ENCODE data around the gene CHRNE.
A peak's percentile ranks its signal among the peaks of the same experiment; 100 is the strongest.

CHRNE gene

DNA sequence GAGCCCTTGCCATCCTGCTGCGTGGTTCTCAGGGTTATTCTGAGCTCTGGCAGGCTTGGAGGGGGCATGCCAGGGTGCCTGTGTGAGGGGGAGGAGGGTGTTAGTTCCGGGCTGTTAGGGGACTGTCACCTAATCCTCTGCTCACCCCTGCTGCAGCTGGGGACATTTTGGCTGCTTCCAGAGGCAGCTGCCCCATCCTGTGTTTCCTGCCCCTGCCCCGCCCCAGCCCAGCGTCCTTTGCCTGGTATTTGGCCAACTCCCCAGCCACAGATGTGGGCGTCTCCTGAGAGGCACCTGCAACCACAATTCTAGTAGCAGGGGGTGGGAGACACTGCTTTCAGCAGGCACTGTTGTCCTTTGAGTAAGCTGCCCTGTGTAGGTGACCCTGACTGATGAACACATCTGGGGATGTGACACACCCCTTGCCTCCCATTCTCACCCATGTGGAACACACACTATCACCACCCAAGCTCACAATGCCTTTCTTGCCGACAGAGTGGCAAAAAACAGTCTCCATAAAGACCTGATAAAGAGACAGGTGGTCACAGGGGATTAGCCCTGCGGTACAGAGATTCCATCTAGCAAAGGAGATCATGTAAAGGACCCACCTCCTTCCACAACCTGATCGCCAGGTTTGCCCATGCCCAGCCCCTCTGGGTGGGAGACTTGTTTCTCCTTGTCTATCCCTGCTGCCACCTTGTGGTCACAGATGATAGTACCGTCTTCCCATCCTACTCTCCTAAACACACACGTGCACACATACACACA, at the start of gene CHRNE:
CHRNE (minus strand) TSS at position 48 of the 768 bp plus-strand sequence; CDS start at position 13, 35 bp downstream.
- H3K4me3 ChIP-seq (ENCODE audit: severe bottlenecking): no peak within 1 kb of the TSS
- ATAC-seq (ENCODE audit: low read depth): peak; percentile 55

GRCh38 chr17:4951486-4951885, 48.6 kb upstream of the CHRNE start:
- DNase-seq (ENCODE audit: low spot score): no peak
- ATAC-seq (ENCODE audit: low read depth): no peak
- no peak for TF ChIP-seq CTCF (IDR thresholded peaks at IDR 0.05; ENCODE audit: poor library complexity, severe bottlenecking)
- H3K4me1 ChIP-seq (ENCODE audit: insufficient read depth, poor library complexity, severe bottlenecking): peaks cover 8% of the 10 kb centered on the region
- peaks cover 15% of the 10 kb centered on the region for H3K36me3 ChIP-seq (ENCODE audit: low read depth)
- no peaks in the 10 kb centered on the region for H3K27me3 ChIP-seq (ENCODE audit: insufficient read depth, poor library complexity, severe bottlenecking)
- H3K27ac ChIP-seq (ENCODE audit: poor library complexity, severe bottlenecking): peak overlapping the region; percentile 99
- no peaks in the 10 kb centered on the region for H3K9me3 ChIP-seq (ENCODE audit: severe bottlenecking)
- H3K4me3 ChIP-seq (ENCODE audit: severe bottlenecking): no peak overlapping the region

More for the DNA sequence above, at the start of gene CHRNE:
- peak; percentile 92 for TF ChIP-seq CTCF (IDR thresholded peaks at IDR 0.05; ENCODE audit: poor library complexity, severe bottlenecking)
- Histone ChIP-seq H3K27ac (ENCODE audit: poor library complexity, severe bottlenecking) (peak within 1 kb of the TSS; percentile 9), H3K9me3 (ENCODE audit: severe bottlenecking) (no peaks in the 10 kb centered on the region), H3K27me3 (ENCODE audit: insufficient read depth, poor library complexity, severe bottlenecking) (no peaks in the 10 kb centered on the region), H3K4me1 (ENCODE audit: insufficient read depth, poor library complexity, severe bottlenecking) (peaks cover 4% of the 10 kb centered on the region), H3K36me3 (ENCODE audit: low read depth) (0 out of 2 replicates have a peak, but pooled peaks cover 2% of the 10 kb centered on the region)
- peak; percentile 84 for DNase-seq (ENCODE audit: low spot score)

GRCh38 chr17:4950746-4951204, 47.9 kb upstream of the CHRNE start, which contains the start of gene ENO3:
Gene ENO3, plus strand, starts transcription at chr17:4951119. Its CDS starts 711 bp downstream, at chr17:4951830.
- Histone ChIP-seq H3K4me3 (ENCODE audit: severe bottlenecking) (peak within 1 kb of the TSS; percentile 88), H3K27ac (ENCODE audit: poor library complexity, severe bottlenecking) (peak within 1 kb of the TSS; percentile 99), H3K36me3 (ENCODE audit: low read depth) (peaks cover 23% of the 10 kb centered on the region), H3K4me1 (ENCODE audit: insufficient read depth, poor library complexity, severe bottlenecking) (peaks cover 12% of the 10 kb centered on the region), H3K9me3 (ENCODE audit: severe bottlenecking) (no peaks in the 10 kb centered on the region), H3K27me3 (ENCODE audit: insufficient read depth, poor library complexity, severe bottlenecking) (no peaks in the 10 kb centered on the region)
- no peak for ATAC-seq (ENCODE audit: low read depth)
- TF ChIP-seq CTCF (IDR thresholded peaks at IDR 0.05; ENCODE audit: poor library complexity, severe bottlenecking): no peak
- DNase-seq (ENCODE audit: low spot score): no peak

DNA sequence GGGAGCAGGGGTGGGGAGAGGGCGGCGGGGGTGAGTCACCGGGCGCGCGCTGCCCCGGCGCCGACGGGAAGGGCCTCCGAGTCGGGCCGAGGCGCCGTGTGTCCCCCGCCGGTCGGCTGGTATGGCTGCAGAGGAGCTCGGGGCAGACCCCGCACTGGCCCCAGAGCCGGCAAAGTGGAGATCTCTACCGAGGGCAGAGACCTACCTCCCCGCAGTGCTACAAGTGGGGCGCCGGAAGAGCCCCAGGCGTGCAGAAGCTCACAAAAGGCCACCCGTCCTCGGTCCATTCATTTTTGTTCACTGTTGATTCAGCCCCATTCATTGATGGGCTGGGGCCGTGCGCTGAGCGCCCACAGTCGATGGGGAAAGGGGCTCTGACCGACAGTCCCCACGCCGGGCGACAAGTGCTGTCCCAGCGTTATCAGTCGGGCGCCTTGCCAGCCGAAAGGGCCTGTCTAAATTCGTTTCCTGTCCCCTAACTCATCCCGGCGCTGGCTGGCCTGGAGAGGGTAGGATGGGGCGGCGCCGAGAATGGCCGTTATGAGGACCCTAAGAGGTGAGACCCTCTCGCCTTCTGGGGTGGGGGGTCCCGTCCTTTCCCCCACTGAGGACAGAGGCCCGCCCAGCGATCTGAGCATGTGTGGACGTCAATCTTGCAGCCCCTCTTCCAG, 47.3 kb upstream of the CHRNE start:
- Histone ChIP-seq H3K36me3 (ENCODE audit: low read depth) (peaks cover 28% of the 10 kb centered on the region), H3K4me3 (ENCODE audit: severe bottlenecking) (peak overlapping the region; percentile 88), H3K27ac (ENCODE audit: poor library complexity, severe bottlenecking) (peak overlapping the region; percentile 99), H3K27me3 (ENCODE audit: insufficient read depth, poor library complexity, severe bottlenecking) (no peaks in the 10 kb centered on the region), H3K4me1 (ENCODE audit: insufficient read depth, poor library complexity, severe bottlenecking) (peaks cover 18% of the 10 kb centered on the region), H3K9me3 (ENCODE audit: severe bottlenecking) (no peaks in the 10 kb centered on the region)
- peak; percentile 14 for ATAC-seq (ENCODE audit: low read depth)
- no peak for DNase-seq (ENCODE audit: low spot score)
- no peak for TF ChIP-seq CTCF (IDR thresholded peaks at IDR 0.05; ENCODE audit: poor library complexity, severe bottlenecking)

All from RWPE2 (cell line).